HCT116 (cell line): Measurements from ENCODE around the gene CALR3. TPM values are rescaled to one million over a fixed set of nuclear protein-coding genes. Genes with fewer than 3 reads are reported as not detected.

Experiments
- ATAC-seq: fragments of 200-7000 bp; cut with Tn5 transposase; 2 replicates; pipeline ENCODE4 v1.9.1; 2020; ENCODE audit warnings: mild to moderate bottlenecking, moderate library complexity
- BruUV-seq: library from RNA; stranded (reverse); fragments of 400-500 nt; replicated peaks from 2 replicates; lab custom pipeline; 2021; lab: Mats Ljungman, UMichigan
- CTCF ChIA-PET: fragments of 300-600 bp; sonication (Branson Sonifier 250); formaldehyde crosslinking; loops from one replicate; lab custom pipeline; 2021; ENCODE audit warnings: antibody characterized with exemption; lab: Charles Lee
- POLR2A ChIA-PET: fragments of 300-600, 350-600 bp; sonication (Branson Sonifier 250); formaldehyde crosslinking; loops from one replicate; lab custom pipeline; 2021; ENCODE audit warnings: antibody characterized with exemption; lab: Charles Lee
- RAD21 ChIA-PET, 2 experiments: fragments of 300-600 bp; sonication (Branson Sonifier 250); formaldehyde crosslinking; loops; one replicate each; lab custom pipeline; 2023; ENCODE audit warnings: low total read pairs in 2 of 2; ENCODE audit not compliant: uncharacterized antibody in 2 of 2, unreplicated experiment in 2 of 2, low non-redundant PET in 1 of 2; lab: Charles Lee
- DNase-seq: peaks from one replicate; pipeline ENCODE4 v3.0.0-alpha.2; 2010; ENCODE audit warnings: low read depth, low spot score
- H2AFZ ChIP-seq: fragments of 200-600 bp; shearing (Covaris generic), sonication (generic); 2 replicates; pipeline ENCODE4 v1.6.1; 2017; ENCODE audit warnings: low read depth, mixed run types, mixed read lengths, antibody characterized with exemption, low read length; ENCODE audit not compliant: poor library complexity, severe bottlenecking
- H3K27ac ChIP-seq: 2 replicates; pipeline ENCODE4 v1.5.1; 2012; ENCODE audit warnings: low read depth, low read length
- H3K27me3 ChIP-seq: fragments of 200-600 bp; sonication (generic); 2 replicates; pipeline ENCODE4 v1.6.1; 2016; ENCODE audit warnings: mixed run types, low read length, mixed read lengths; ENCODE audit not compliant: insufficient read depth
- H3K36me3 ChIP-seq, 2 experiments: fragments of 200-500 bp in 1 of 2; fragments of 200-600 bp in 1 of 2; sonication (Bioruptor generic) in 1 of 2; sonication (generic) in 1 of 2; 2 replicates each; pipeline versions ENCODE4 v1.5.1 to v1.6.1; 2014 to 2016; ENCODE audit warnings: low read length in 2 of 2, inconsistent platforms in 1 of 2, mixed read lengths in 1 of 2, mixed run types in 1 of 2; ENCODE audit not compliant: insufficient read depth in 2 of 2, control insufficient read depth in 1 of 2
- H3K4me1 ChIP-seq, 2 experiments: fragments of 200-600 bp in 1 of 2; sonication (generic) in 1 of 2; 2 replicates each; pipeline versions ENCODE4 v1.5.1 to v1.6.1; 2012 to 2017; ENCODE audit warnings: low read length in 2 of 2, inconsistent platforms in 1 of 2, mild to moderate bottlenecking in 1 of 2, mixed read lengths in 1 of 2, mixed run types in 1 of 2, moderate library complexity in 1 of 2; ENCODE audit not compliant: insufficient read depth in 2 of 2, control insufficient read depth in 1 of 2
- H3K4me2 ChIP-seq: fragments of 200-600 bp; sonication (generic); 2 replicates; pipeline ENCODE4 v1.6.1; 2017; ENCODE audit warnings: mixed run types, low read length, mixed read lengths
- H3K4me3 ChIP-seq, 2 experiments: fragments of 200-600 bp in 1 of 2; sonication (generic) in 1 of 2; replicated peaks in 1 of 2; 2 replicates each; pipeline ENCODE4 v1.5.1; 2011 to 2016; ENCODE audit warnings: low read length in 2 of 2, control low read depth in 1 of 2, low read depth in 1 of 2, mild to moderate bottlenecking in 1 of 2, mixed read lengths in 1 of 2, mixed run types in 1 of 2
- H3K79me2 ChIP-seq: fragments of 200-600 bp; sonication (generic); 2 replicates; pipeline ENCODE4 v1.6.1; 2017; ENCODE audit warnings: mild to moderate bottlenecking, mixed run types, low read length, moderate library complexity, mixed read lengths; ENCODE audit not compliant: insufficient read depth
- H3K9ac ChIP-seq: fragments of 200-600 bp; sonication (generic); 2 replicates; pipeline ENCODE4 v1.6.1; 2016; ENCODE audit warnings: low read length, mixed read lengths
- H3K9me2 ChIP-seq: fragments of 200-600 bp; sonication (generic), shearing (Covaris generic); 2 replicates; pipeline ENCODE4 v1.6.1; 2017; ENCODE audit warnings: mixed run types, mild to moderate bottlenecking, moderate library complexity; ENCODE audit not compliant: insufficient read depth
- H3K9me3 ChIP-seq, 2 experiments: fragments of 200-500 bp in 1 of 2; fragments of 200-600 bp in 1 of 2; sonication (Bioruptor generic) in 1 of 2; sonication (generic) in 1 of 2; 2 replicates each; pipeline ENCODE4 v1.6.1; 2014 to 2017; ENCODE audit warnings: low read length in 2 of 2, mixed read lengths in 2 of 2, inconsistent platforms in 1 of 2, low read depth in 1 of 2, mild to moderate bottlenecking in 1 of 2, mixed run types in 1 of 2, moderate library complexity in 1 of 2; ENCODE audit not compliant: control insufficient read depth in 1 of 2, insufficient read depth in 1 of 2
- H4K20me1 ChIP-seq: fragments of 200-600 bp; sonication (generic), shearing (Covaris generic); 2 replicates; pipeline ENCODE4 v1.6.1; 2017; ENCODE audit warnings: mixed run types, mild to moderate bottlenecking, moderate library complexity; ENCODE audit not compliant: insufficient read depth
- CBX3 ChIP-seq: IDR thresholded peaks from 2 replicates; pipeline ENCODE4 v1.6.1; 2012; ENCODE audit warnings: low read depth
- CEBPB ChIP-seq: IDR thresholded peaks from 2 replicates; pipeline ENCODE4 v1.6.1; 2012; ENCODE audit warnings: low read depth
- CTCF ChIP-seq, 3 experiments: fragments of 200-600 bp in 1 of 3; sonication (generic) in 1 of 3; IDR thresholded peaks in 2 of 3; conservative IDR thresholded peaks in 1 of 3; 2 replicates each; pipeline ENCODE4 v1.5.1; 2012 to 2017; ENCODE audit warnings: low read depth in 2 of 3, low read length in 2 of 3, antibody characterized with exemption in 1 of 3, borderline replicate concordance in 1 of 3, control low read depth in 1 of 3, mild to moderate bottlenecking in 1 of 3, mixed read lengths in 1 of 3, mixed run types in 1 of 3, moderate library complexity in 1 of 3; ENCODE audit not compliant: insufficient read depth in 1 of 3
- EGR1 ChIP-seq: IDR thresholded peaks from 2 replicates; pipeline ENCODE4 v1.6.1; 2012; ENCODE audit warnings: low read depth
- ELF1 ChIP-seq: IDR thresholded peaks from 2 replicates; pipeline ENCODE4 v1.6.1; 2012; ENCODE audit warnings: low read depth, borderline replicate concordance
- EZH2phosphoT487 ChIP-seq: fragments of 200-600 bp; IDR thresholded peaks from 2 replicates; pipeline ENCODE4 v1.6.1; 2018; ENCODE audit warnings: antibody characterized with exemption, borderline replicate concordance
- FOSL1 ChIP-seq: IDR thresholded peaks from 2 replicates; pipeline ENCODE4 v1.6.1; 2012; ENCODE audit warnings: low read depth
- JUND ChIP-seq: IDR thresholded peaks from 2 replicates; pipeline ENCODE4 v1.6.1; 2012
- MAX ChIP-seq: IDR thresholded peaks from 2 replicates; pipeline ENCODE4 v1.6.1; 2012
- REST ChIP-seq: IDR thresholded peaks from 2 replicates; pipeline ENCODE4 v1.6.1; 2012; ENCODE audit warnings: low read depth
- SIN3A ChIP-seq: IDR thresholded peaks from 2 replicates; pipeline ENCODE4 v1.6.1; 2012; ENCODE audit warnings: low read depth
- SP1 ChIP-seq: IDR thresholded peaks from 2 replicates; pipeline ENCODE4 v1.6.1; 2012; ENCODE audit warnings: low read depth
- SRF ChIP-seq: IDR thresholded peaks from 2 replicates; pipeline ENCODE4 v1.6.1; 2012; ENCODE audit warnings: low read depth
- TCF7L2 ChIP-seq: IDR thresholded peaks from 2 replicates; pipeline ENCODE4 v1.7.0; 2011; ENCODE audit warnings: borderline replicate concordance, inconsistent platforms; ENCODE audit not compliant: insufficient read depth, insufficient read length; ENCODE audit errors: extremely low read depth
- ZBTB33 ChIP-seq: IDR thresholded peaks from 2 replicates; pipeline ENCODE4 v1.6.1; 2011; ENCODE audit warnings: mild to moderate bottlenecking, low read length, moderate library complexity; ENCODE audit not compliant: insufficient replicate concordance; ENCODE audit errors: extremely low read depth
- ZFX ChIP-seq: fragments of 450-650 bp; IDR thresholded peaks from 2 replicates; pipeline ENCODE4 v1.6.1; 2017
- ZNF274 ChIP-seq: fragments of 200-500 bp; sonication (Bioruptor generic); IDR thresholded peaks from 2 replicates; pipeline ENCODE4 v1.6.1; 2014; ENCODE audit warnings: mild to moderate bottlenecking, low read depth, low read length, inconsistent platforms
- intact Hi-C: fragments of 100-400 bp; cut with micrococcal nuclease; formaldehyde crosslinking; loops from 2 replicates; pipeline ENCODE4 v1.10.0; 2022
- total RNA-seq: library from RNA; stranded (reverse); gene quantifications from one replicate; pipeline ENCODE4 v1.2.1, GENCODE V29; 2021; ENCODE audit not compliant: unreplicated experiment

Gene CALR3
- total RNA-seq, 1 experiment from 2014 or later, result not detected

GRCh38 chr19:16537111-16537510 lies 41.1 kb upstream of the CALR3 start:
- Histone ChIP-seq H3K4me2 (no peak overlapping the region), H3K36me3 (peaks cover 26 to 74% of the 10 kb centered on the region in 2 experiments), H3K27ac (no peak overlapping the region), H3K4me1 (peaks cover 4 to 9% of the 10 kb centered on the region in 2 experiments; a peak in 3 of 4 replicates), H3K9me2 (no peaks in the 10 kb centered on the region), H3K9ac (no peak overlapping the region), H2AFZ (no peak overlapping the region), H3K9me3 (no peaks in the 10 kb centered on the region), H3K79me2 (peaks cover 91% of the 10 kb centered on the region), H4K20me1 (peaks cover 26% of the 10 kb centered on the region; the same call in 1 of the 2 replicates), H3K4me3 (no peak overlapping the region), H3K27me3 (no peaks in the 10 kb centered on the region)
- intact Hi-C loops, result no loop called here
- ChIA-PET CTCF (no interaction called here), RAD21 (no interaction called here), POLR2A (no interaction called here)
- ATAC-seq, result no peak
- BruUV-seq, result no TSS peak
- TF ChIP-seq REST (no peak), MAX (no peak), CEBPB (no peak), ZNF274 (no peak), ZBTB33 (no peak), SP1 (no peak), EZH2phosphoT487 (no peak), SIN3A (no peak), TCF7L2 (no peak), EGR1 (no peak), FOSL1 (no peak), ELF1 (no peak), SRF (no peak), JUND (no peak), CBX3 (no peak), CTCF (IDR thresholded peaks at IDR 0.05 in 2 of 3, conservative IDR thresholded peaks at IDR 0.05 in 1 of 3; ENCODE audit: borderline replicate concordance in 1 of 3, insufficient read depth in 1 of 3, low read depth in 2 of 3, low read length in 2 of 3) (no peak), ZFX (no peak)
- no peak for DNase-seq
